Activated B cell treated with CpG ODN at 0.5 μM for 24 hours (primary cell): ENCODE measurements around the gene JARID2. TPM values are rescaled to one million over a fixed set of nuclear protein-coding genes. Genes with fewer than 3 reads are reported as not detected.

Source experiments
- ATAC-seq: fragments of 200-7000 bp; cut with Tn5 transposase; one replicate; pipeline ENCODE4 v1.10.0; 2021; ENCODE audit warnings: low read depth, mild to moderate bottlenecking, moderate library complexity
- CTCF ChIA-PET: fragments of 350-600 bp; sonication (Branson Sonifier 250); formaldehyde crosslinking; loops from one replicate; lab custom pipeline; 2021; ENCODE audit warnings: antibody characterized with exemption; lab: Charles Lee
- POLR2A ChIA-PET: fragments of 350-600 bp; sonication (Branson Sonifier 250); formaldehyde crosslinking; loops from one replicate; lab custom pipeline; 2021; ENCODE audit warnings: antibody characterized with exemption; lab: Charles Lee
- DNase-seq: peaks from one replicate; pipeline ENCODE4 v3.0.0; 2022
- H3K27ac Mint-ChIP-seq: one replicate; pipeline ENCODE4 v1.8.0; 2020; ENCODE audit warnings: mixed read lengths
- H3K27me3 Mint-ChIP-seq: one replicate; pipeline ENCODE4 v1.8.0; 2021; ENCODE audit warnings: mixed read lengths
- H3K36me3 Mint-ChIP-seq: one replicate; pipeline ENCODE4 v1.8.0; 2021; ENCODE audit warnings: low read depth, mixed read lengths
- H3K4me1 Mint-ChIP-seq: one replicate; pipeline ENCODE4 v1.8.0; 2021; ENCODE audit warnings: mixed read lengths
- H3K4me3 Mint-ChIP-seq: one replicate; pipeline ENCODE4 v1.8.0; 2020; ENCODE audit warnings: mild to moderate bottlenecking, mixed read lengths
- H3K9me3 Mint-ChIP-seq: one replicate; pipeline ENCODE4 v1.8.0; 2020; ENCODE audit warnings: mixed read lengths
- intact Hi-C: fragments of 100-400 bp; cut with micrococcal nuclease; formaldehyde crosslinking; loops from one replicate; pipeline ENCODE4 v1.15.1; 2024
- total RNA-seq: library from RNA; stranded (reverse); gene quantifications from 2 replicates; pipeline ENCODE4 v1.2.3, GENCODE V29; 2022
- TF ChIP-seq, protein P1 (sequence below): fragments of 200-600 bp; IDR thresholded peaks from one replicate; pipeline ENCODE4 v1.8.0; 2022; ENCODE audit warnings: antibody characterized with exemption, mild to moderate bottlenecking

JARID2 gene
- total RNA-seq, 1 donor from 2014 or later: 28.5 TPM

DNA sequence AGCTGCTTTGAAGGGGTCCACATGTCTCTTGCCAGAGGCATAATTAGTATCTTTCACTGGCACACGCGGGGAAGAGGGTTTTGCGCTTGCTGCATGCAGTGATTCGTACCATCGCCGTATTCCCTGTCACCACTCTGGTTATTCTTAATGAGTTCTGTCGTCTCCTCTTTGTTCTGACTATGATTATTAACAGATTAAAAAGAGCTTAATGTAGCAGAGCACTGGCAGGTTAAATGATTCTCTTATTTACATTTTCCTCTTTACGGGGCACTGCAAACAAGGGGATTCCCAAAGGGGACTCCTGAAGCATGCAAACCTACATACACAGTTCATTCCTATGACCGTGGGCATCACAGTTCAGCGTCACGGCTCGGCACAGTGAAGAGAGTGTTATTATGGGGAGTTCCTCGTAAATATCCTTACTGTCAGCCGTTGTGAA is 212.2 kb downstream of the JARID2 start:
- H3K4me1 Mint-ChIP-seq: peaks cover 62% of the 10 kb centered on the region
- POLR2A ChIA-PET: no interaction called here
- no peaks in the 10 kb centered on the region for H3K27me3 Mint-ChIP-seq
- TF ChIP-seq, protein P1, sequence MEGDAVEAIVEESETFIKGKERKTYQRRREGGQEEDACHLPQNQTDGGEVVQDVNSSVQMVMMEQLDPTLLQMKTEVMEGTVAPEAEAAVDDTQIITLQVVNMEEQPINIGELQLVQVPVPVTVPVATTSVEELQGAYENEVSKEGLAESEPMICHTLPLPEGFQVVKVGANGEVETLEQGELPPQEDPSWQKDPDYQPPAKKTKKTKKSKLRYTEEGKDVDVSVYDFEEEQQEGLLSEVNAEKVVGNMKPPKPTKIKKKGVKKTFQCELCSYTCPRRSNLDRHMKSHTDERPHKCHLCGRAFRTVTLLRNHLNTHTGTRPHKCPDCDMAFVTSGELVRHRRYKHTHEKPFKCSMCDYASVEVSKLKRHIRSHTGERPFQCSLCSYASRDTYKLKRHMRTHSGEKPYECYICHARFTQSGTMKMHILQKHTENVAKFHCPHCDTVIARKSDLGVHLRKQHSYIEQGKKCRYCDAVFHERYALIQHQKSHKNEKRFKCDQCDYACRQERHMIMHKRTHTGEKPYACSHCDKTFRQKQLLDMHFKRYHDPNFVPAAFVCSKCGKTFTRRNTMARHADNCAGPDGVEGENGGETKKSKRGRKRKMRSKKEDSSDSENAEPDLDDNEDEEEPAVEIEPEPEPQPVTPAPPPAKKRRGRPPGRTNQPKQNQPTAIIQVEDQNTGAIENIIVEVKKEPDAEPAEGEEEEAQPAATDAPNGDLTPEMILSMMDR: no peak
- ATAC-seq (peak; percentile 95), DNase-seq (no peak)
- intact Hi-C loops: no loop called here
- peaks cover 43% of the 10 kb centered on the region for H3K36me3 Mint-ChIP-seq
- CTCF ChIA-PET: interaction anchor here (0.6 to 1.0 kb wide), 2 partner anchors 193 to 1470 kb away, joined by 3 read pairs; no protein-coding TSS in a partner anchor
- peak overlapping the region; percentile 24 for H3K27ac Mint-ChIP-seq
- H3K9me3 Mint-ChIP-seq: no peaks in the 10 kb centered on the region
- H3K4me3 Mint-ChIP-seq: peak overlapping the region; percentile 49

DNA sequence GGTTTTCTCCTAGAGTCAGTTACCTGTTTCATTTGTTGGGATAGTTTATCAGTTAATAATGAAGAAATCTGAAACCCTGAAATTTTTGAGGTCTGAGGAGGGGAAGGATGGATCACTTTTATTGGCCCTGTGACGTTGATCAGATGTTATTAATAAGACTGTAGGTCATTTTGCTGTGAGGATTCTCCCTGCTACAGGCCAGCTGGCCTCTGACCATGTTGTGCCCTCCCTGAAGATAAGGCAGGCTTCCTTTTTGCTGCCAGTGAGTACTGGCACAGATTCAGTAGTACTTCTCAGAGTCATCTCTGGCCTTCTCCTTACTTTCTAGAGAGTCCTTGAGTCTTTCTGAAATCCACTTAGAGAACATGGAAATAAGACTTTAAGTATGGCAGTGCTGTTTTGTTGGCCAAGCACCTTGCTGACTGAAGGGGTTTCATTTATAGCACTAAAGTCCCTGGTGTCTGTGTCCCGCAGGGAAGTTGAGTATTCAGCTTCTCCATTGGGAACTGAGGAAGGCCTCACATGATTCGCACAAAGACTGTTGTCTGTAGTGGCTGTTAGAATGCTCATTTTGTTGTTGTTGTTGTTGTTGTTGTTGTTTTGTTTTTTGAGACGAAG is 214.3 kb downstream of the JARID2 start:
- DNase-seq: no peak
- no peak overlapping the region for H3K27ac Mint-ChIP-seq
- peaks cover 57% of the 10 kb centered on the region for H3K4me1 Mint-ChIP-seq
- ChIA-PET POLR2A (no interaction called here), CTCF (no interaction called here)
- peaks cover 25% of the 10 kb centered on the region for H3K36me3 Mint-ChIP-seq
- no peak overlapping the region for H3K4me3 Mint-ChIP-seq
- no peak for ATAC-seq
- no peaks in the 10 kb centered on the region for H3K27me3 Mint-ChIP-seq
- TF ChIP-seq, protein P1: no peak
- H3K9me3 Mint-ChIP-seq: no peaks in the 10 kb centered on the region
- intact Hi-C loops: loop anchor here (5.0 kb wide), 1 partner anchor 213 kb away; the partner anchor contains the start of gene JARID2

DNA sequence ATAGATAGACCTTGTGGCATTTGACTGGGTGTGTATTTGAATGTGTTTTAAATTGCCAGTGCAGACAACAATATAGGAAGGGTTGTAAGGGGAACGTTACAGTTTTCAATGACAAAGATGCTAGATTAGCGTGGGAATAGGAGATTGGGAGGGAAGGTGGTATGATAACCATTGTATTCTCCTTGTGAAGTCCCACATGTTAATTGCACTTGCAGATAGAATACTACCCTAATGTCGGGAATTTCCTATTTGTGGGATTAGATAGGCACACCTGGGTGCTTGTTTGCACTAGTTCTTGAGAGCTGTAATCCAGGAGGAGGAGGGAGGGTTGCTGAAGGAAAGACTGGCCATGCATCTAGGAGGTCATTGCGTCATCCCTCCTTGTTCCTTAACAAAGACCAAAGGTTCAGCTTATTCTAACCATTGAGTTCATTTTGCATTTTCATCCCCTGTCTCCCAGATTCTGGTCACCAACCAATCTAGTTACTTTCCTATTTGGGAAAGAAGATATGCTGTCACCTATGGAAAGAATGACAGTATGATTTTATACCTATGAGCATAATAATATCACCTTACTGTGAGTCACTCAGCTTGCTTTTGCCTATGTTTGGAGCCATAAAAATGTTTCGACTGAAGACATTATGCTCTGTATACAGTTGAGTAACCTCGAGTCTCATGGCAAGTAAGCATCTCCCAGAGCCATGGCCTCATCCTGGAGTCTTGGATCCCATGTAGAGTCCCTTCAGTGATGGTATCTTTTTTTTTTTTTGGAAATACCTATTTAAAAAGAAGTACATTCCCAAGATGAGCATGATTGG is 215.5 kb downstream of the JARID2 start:
- ChIA-PET CTCF (interaction anchor here (0.7 kb wide), 1 partner anchor 26 kb away, joined by 4 read pairs; no protein-coding TSS in a partner anchor), POLR2A (no interaction called here)
- H3K36me3 Mint-ChIP-seq: peaks cover 26% of the 10 kb centered on the region
- no peak overlapping the region for H3K27ac Mint-ChIP-seq
- DNase-seq: no peak
- H3K9me3 Mint-ChIP-seq: no peaks in the 10 kb centered on the region
- H3K4me3 Mint-ChIP-seq: no peak overlapping the region
- H3K4me1 Mint-ChIP-seq: peaks cover 55% of the 10 kb centered on the region
- TF ChIP-seq, protein P1: no peak
- ATAC-seq: no peak
- intact Hi-C loops: loop anchor here (5.0 kb wide), 1 partner anchor 214 kb away; the partner anchor contains the start of gene JARID2
- no peaks in the 10 kb centered on the region for H3K27me3 Mint-ChIP-seq

DNA sequence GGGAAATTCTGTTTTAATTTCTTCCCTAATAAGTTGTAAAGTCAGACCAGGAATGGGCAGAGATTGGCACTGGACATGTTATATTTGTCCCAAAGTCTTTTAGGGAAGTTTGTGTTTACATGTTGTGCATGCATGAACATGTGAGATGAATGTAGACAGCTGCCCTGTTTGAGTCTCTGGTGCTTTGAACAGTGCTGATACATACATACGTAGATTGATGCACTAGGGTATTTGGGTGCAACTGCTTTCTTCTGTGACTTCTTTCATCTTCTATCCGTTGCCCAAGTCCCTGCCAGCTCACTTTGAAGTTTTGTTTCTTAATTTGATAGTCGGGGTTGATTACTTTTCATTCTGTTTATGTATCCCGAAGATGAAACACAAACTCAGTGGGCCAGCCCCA is 216.4 kb downstream of the JARID2 start:
- TF ChIP-seq, protein P1: no peak
- ATAC-seq (no peak), DNase-seq (no peak)
- peaks cover 28% of the 10 kb centered on the region for H3K36me3 Mint-ChIP-seq
- no peaks in the 10 kb centered on the region for H3K27me3 Mint-ChIP-seq
- no peak overlapping the region for H3K27ac Mint-ChIP-seq
- H3K4me3 Mint-ChIP-seq: no peak overlapping the region
- peaks cover 57% of the 10 kb centered on the region for H3K4me1 Mint-ChIP-seq
- no peaks in the 10 kb centered on the region for H3K9me3 Mint-ChIP-seq
- intact Hi-C loops: loop anchor here (5.0 kb wide), 1 partner anchor 215 kb away; the partner anchor contains the start of gene JARID2
- ChIA-PET POLR2A (no interaction called here), CTCF (interaction anchor here (2.2 kb wide), 1 partner anchor 14 kb away, joined by 6 read pairs; no protein-coding TSS in a partner anchor)
